H1 (cell line): ENCODE data around the gene THBD. TPM values are rescaled to one million over a fixed set of nuclear protein-coding genes. Genes with fewer than 3 reads are reported as not detected.
A peak's percentile ranks its signal among the peaks of the same experiment; 100 is the strongest.

Experiments
- CTCF ChIA-PET: fragments of 300-600 bp; sonication (Branson Sonifier 250); formaldehyde crosslinking; loops from one replicate; lab custom pipeline; 2021; ENCODE audit not compliant: partially characterized antibody; lab: Charles Lee
- POLR2A ChIA-PET: fragments of 300-600 bp; sonication (Branson Sonifier 250); formaldehyde crosslinking; loops from one replicate; lab custom pipeline; 2021; ENCODE audit warnings: inconsistent platforms; ENCODE audit not compliant: partially characterized antibody; lab: Charles Lee
- DNase-seq, 2 experiments: peaks; one replicate each; pipeline versions ENCODE4 v3.0.0 to v3.0.0-alpha.2; 2010 to 2022; ENCODE audit warnings: low spot score in 2 of 2, low read depth in 1 of 2, mixed read lengths in 1 of 2
- FAIRE-seq: peaks from 2 replicates; lab custom pipeline; 2011; peaks lifted over from hg19 to GRCh38; lab: Jason Lieb, UNC
- H2AFZ ChIP-seq: 2 replicates; pipeline ENCODE4 v1.8.1; 2012; ENCODE audit warnings: low read length, inconsistent platforms
- H2AK5ac ChIP-seq: 2 replicates; pipeline ENCODE4 v1.6.1; 2013; ENCODE audit warnings: low read depth, low read length
- H2BK120ac ChIP-seq: replicated peaks from 2 replicates; pipeline ENCODE3; 2013; ENCODE audit warnings: low read depth, low read length, inconsistent platforms
- H2BK12ac ChIP-seq: 2 replicates; pipeline ENCODE4 v1.6.1; 2013; ENCODE audit warnings: low read depth, low read length
- H2BK15ac ChIP-seq: 2 replicates; pipeline ENCODE4 v1.6.1; 2013; ENCODE audit warnings: low read length
- H2BK20ac ChIP-seq: 2 replicates; pipeline ENCODE4 v1.6.1; 2013; ENCODE audit warnings: low read length
- H2BK5ac ChIP-seq: 2 replicates; pipeline ENCODE4 v1.6.1; 2013; ENCODE audit warnings: low read depth, low read length
- H3K14ac ChIP-seq: 2 replicates; pipeline ENCODE4 v1.6.1; 2013; ENCODE audit warnings: inconsistent platforms; ENCODE audit not compliant: insufficient read length
- H3K18ac ChIP-seq: 2 replicates; pipeline ENCODE4 v1.6.1; 2013; ENCODE audit warnings: low read length; ENCODE audit errors: extremely low read depth
- H3K23ac ChIP-seq: 2 replicates; pipeline ENCODE4 v1.6.1; 2013; ENCODE audit warnings: inconsistent platforms; ENCODE audit not compliant: insufficient read length
- H3K23me2 ChIP-seq: 2 replicates; pipeline ENCODE4 v1.6.1; 2013; ENCODE audit warnings: low read depth, low read length
- H3K27ac ChIP-seq: 2 replicates; pipeline ENCODE4 v1.6.1; 2011; ENCODE audit warnings: low read depth, low read length, inconsistent platforms
- H3K27me3 ChIP-seq, 4 experiments: replicated peaks in 1 of 4; 1 replicate in 1 of 4; 2 replicates in 3 of 4; pipeline versions ENCODE4 v1.6.1 to v1.8.1; 2011 to 2013; ENCODE audit warnings: low read length in 3 of 4, mild to moderate bottlenecking in 3 of 4, inconsistent platforms in 2 of 4, mixed read lengths in 2 of 4, moderate library complexity in 1 of 4; ENCODE audit not compliant: control insufficient read depth in 3 of 4, insufficient read depth in 3 of 4; ENCODE audit errors: extremely low read depth in 1 of 4
- H3K36me3 ChIP-seq, 4 experiments: 2 replicates each; pipeline versions ENCODE4 v1.6.1 to v1.8.1; 2011 to 2013; ENCODE audit warnings: mild to moderate bottlenecking in 4 of 4, low read length in 3 of 4, moderate library complexity in 2 of 4, control low read depth in 1 of 4, inconsistent platforms in 1 of 4; ENCODE audit not compliant: insufficient read depth in 4 of 4, control insufficient read depth in 2 of 4
- H3K4ac ChIP-seq: replicated peaks from 2 replicates; pipeline ENCODE3; 2013; ENCODE audit warnings: low read length, low read depth, mixed read lengths, inconsistent platforms; ENCODE audit not compliant: insufficient read length
- H3K4me1 ChIP-seq, 4 experiments: replicated peaks in 1 of 4; 1 replicate in 1 of 4; 2 replicates in 3 of 4; pipeline versions ENCODE4 v1.6.1 to v1.8.1; 2011 to 2013; ENCODE audit warnings: low read length in 3 of 4, inconsistent platforms in 2 of 4, mixed read lengths in 1 of 4; ENCODE audit not compliant: insufficient read depth in 4 of 4, control insufficient read depth in 3 of 4
- H3K4me2 ChIP-seq, 2 experiments: 2 replicates each; pipeline versions ENCODE4 v1.6.1 to v1.8.1; 2011 to 2013; ENCODE audit warnings: low read depth in 2 of 2, low read length in 2 of 2, control low read depth in 1 of 2, inconsistent platforms in 1 of 2, mild to moderate bottlenecking in 1 of 2; ENCODE audit not compliant: insufficient read depth in 1 of 2
- H3K4me3 ChIP-seq, 4 experiments: fragments of 200-600, 300-600 bp in 1 of 4; sonication (generic), shearing (Covaris generic), sonication (Bioruptor Twin) in 1 of 4; 2 replicates each; pipeline versions ENCODE4 v1.5.1 to v1.8.1; 2011 to 2016; ENCODE audit warnings: low read length in 4 of 4, low read depth in 3 of 4, control low read depth in 2 of 4, inconsistent platforms in 2 of 4, mild to moderate bottlenecking in 2 of 4, mixed read lengths in 1 of 4, moderate library complexity in 1 of 4; ENCODE audit not compliant: insufficient read depth in 2 of 4; ENCODE audit errors: extremely low read depth in 1 of 4
- H3K56ac ChIP-seq: replicated peaks from 2 replicates; pipeline ENCODE3; 2013; ENCODE audit warnings: low read depth, mild to moderate bottlenecking, mixed read lengths, low read length, inconsistent platforms; ENCODE audit not compliant: insufficient read length
- H3K79me1 ChIP-seq: 2 replicates; pipeline ENCODE4 v1.6.1; 2013; ENCODE audit warnings: low read depth, low read length, control low read depth
- H3K79me2 ChIP-seq, 2 experiments: 2 replicates each; pipeline versions ENCODE4 v1.6.1 to v1.8.1; 2012 to 2013; ENCODE audit warnings: low read length in 2 of 2, mild to moderate bottlenecking in 2 of 2, inconsistent platforms in 1 of 2; ENCODE audit not compliant: insufficient read depth in 2 of 2, control insufficient read depth in 1 of 2
- H3K9ac ChIP-seq, 4 experiments: replicated peaks in 1 of 4; 1 replicate in 1 of 4; 2 replicates in 3 of 4; pipeline versions ENCODE4 v1.6.1 to v1.8.1; 2011 to 2013; ENCODE audit warnings: low read depth in 3 of 4, low read length in 3 of 4, control low read depth in 2 of 4, mild to moderate bottlenecking in 2 of 4, moderate library complexity in 2 of 4, inconsistent platforms in 1 of 4; ENCODE audit errors: extremely low read depth in 1 of 4
- H3K9me3 ChIP-seq, 2 experiments: 2 replicates each; pipeline versions ENCODE4 v1.6.1 to v1.8.1; 2012 to 2013; ENCODE audit warnings: mild to moderate bottlenecking in 2 of 2, moderate library complexity in 2 of 2, control low read depth in 1 of 2, inconsistent platforms in 1 of 2, low read depth in 1 of 2, low read length in 1 of 2, mixed read lengths in 1 of 2; ENCODE audit not compliant: insufficient read depth in 2 of 2
- H4K20me1 ChIP-seq, 2 experiments: replicated peaks in 1 of 2; 2 replicates each; pipeline versions ENCODE3 to v1.8.1; 2011 to 2013; ENCODE audit warnings: inconsistent platforms in 2 of 2, low read length in 2 of 2, mild to moderate bottlenecking in 1 of 2; ENCODE audit not compliant: insufficient read depth in 2 of 2, control insufficient read depth in 1 of 2
- H4K5ac ChIP-seq: 2 replicates; pipeline ENCODE4 v1.6.1; 2013; ENCODE audit warnings: low read length, low read depth, mixed read lengths, inconsistent platforms; ENCODE audit not compliant: insufficient read length
- H4K8ac ChIP-seq: 2 replicates; pipeline ENCODE4 v1.8.0; 2013; ENCODE audit warnings: mild to moderate bottlenecking, moderate library complexity, low read length, inconsistent platforms; ENCODE audit not compliant: insufficient read depth; ENCODE audit errors: extremely low read depth
- H4K91ac ChIP-seq: replicated peaks from 2 replicates; pipeline ENCODE3; 2013; ENCODE audit warnings: low read length, mixed read lengths, inconsistent platforms; ENCODE audit not compliant: insufficient read length
- BRCA1 ChIP-seq: IDR thresholded peaks from 2 replicates; pipeline ENCODE4 v1.6.1; 2012; ENCODE audit warnings: low read depth, low read length, improper control_type of control experiment
- CEBPB ChIP-seq: IDR thresholded peaks from 2 replicates; pipeline ENCODE4 v1.6.1; 2012; ENCODE audit warnings: low read depth, low read length
- EGR1 ChIP-seq: IDR thresholded peaks from 2 replicates; pipeline ENCODE4 v1.6.1; 2011; ENCODE audit warnings: low read depth, low read length, borderline replicate concordance
- MAX ChIP-seq: IDR thresholded peaks from 2 replicates; pipeline ENCODE4 v1.6.1; 2012; ENCODE audit warnings: inconsistent platforms
- SIRT6 ChIP-seq: IDR thresholded peaks from one replicate; pipeline ENCODE4 v1.7.1; 2012; ENCODE audit warnings: low read length, inconsistent platforms
- TEAD4 ChIP-seq: IDR thresholded peaks from 2 replicates; pipeline ENCODE4 v1.6.1; 2012; ENCODE audit warnings: low read depth, low read length, inconsistent platforms, mixed read lengths
- WGBS, 2 experiments: shearing (Covaris generic) in 1 of 2; methylation state at CpG; one replicate each; pipeline versions ENCODE4 v1.1.6 to v1.1.7; 2013 to 2015; ENCODE audit warnings: low lambda C conversion rate in 2 of 2, mixed read lengths in 2 of 2, inconsistent platforms in 1 of 2, low coverage in 1 of 2, missing lambda C conversion rate in 1 of 2; ENCODE audit not compliant: insufficient replicate concordance in 2 of 2, insufficient coverage in 1 of 2, insufficient read length in 1 of 2; ENCODE audit errors: extremely low coverage in 1 of 2, missing lambda C conversion rate in 1 of 2; 5-methylcytosine and 5-hydroxymethylcytosine counted together
- polyA plus RNA-seq, 7 experiments: library from polyadenylated mRNA; depleted of rRNA in 3 of 7; stranded (reverse) in 5 of 7; unstranded in 2 of 7; fragments of >200 nt in 5 of 7; fragments of 200-250 nt in 2 of 7; gene quantifications; 1 replicate in 5 of 7; 2 replicates in 1 of 7; 4 replicates in 1 of 7; pipeline versions ENCODE4 v1.2.1 to v1.2.3, GENCODE V29; 2011 to 2013; ENCODE audit warnings: missing spikeins in 2 of 7, mixed read lengths in 2 of 7
- total RNA-seq: library from RNA; stranded (reverse); fragmentation: NEBNext Ultra II Directional; extraction: Animal tissue kit (Norgen Biotek cat#: 25700); gene quantifications from 2 replicates; pipeline ENCODE4 v1.2.1, GENCODE V29; 2021

Gene THBD
- total and polyA plus RNA-seq, 2 of the 8 experiments (the other 6 are each of a cell fraction or from before 2014, with no cell fraction given) = 0.21 to 0.43 TPM

GRCh38 chr20:23077277-23077676 lies 27.8 kb upstream of the THBD start:
- no peak overlapping the region for H3K23ac ChIP-seq
- no peaks in the 10 kb centered on the region for H3K4me1 ChIP-seq
- no peak overlapping the region for H3K18ac ChIP-seq
- no peaks in the 10 kb centered on the region for H3K36me3 ChIP-seq
- no peak overlapping the region for H4K5ac ChIP-seq
- H3K9me3 ChIP-seq = no peaks in the 10 kb centered on the region
- H4K91ac ChIP-seq = no peak overlapping the region
- H3K4me2 ChIP-seq = no peak overlapping the region
- H3K4me3 ChIP-seq = no peak overlapping the region
- H3K79me1 ChIP-seq = no peaks in the 10 kb centered on the region
- CTCF ChIA-PET = interaction anchor here (1.1 to 4.8 kb wide), 6 partner anchors 9 to 292 kb away, joined by 3 to 43 read pairs (median 6); partner anchors contain the start of gene THBD
- H3K14ac ChIP-seq = no peak overlapping the region
- no peak overlapping the region for H2AFZ ChIP-seq
- H2BK12ac ChIP-seq = no peak overlapping the region
- H2BK5ac ChIP-seq = no peak overlapping the region
- H3K79me2 ChIP-seq = no peaks in the 10 kb centered on the region
- no peak overlapping the region for H2AK5ac ChIP-seq
- H3K4ac ChIP-seq = no peak overlapping the region
- no peak overlapping the region for H3K9ac ChIP-seq
- no peaks in the 10 kb centered on the region for H4K20me1 ChIP-seq
- H3K56ac ChIP-seq = no peak overlapping the region
- 100% methylated on average over 4 of the region's 4 CpGs; no CpG with 5 or more reads in 1 of the 2 experiments for WGBS, 2 experiments
- no peaks in the 10 kb centered on the region for H3K27me3 ChIP-seq
- H3K23me2 ChIP-seq = no peaks in the 10 kb centered on the region
- FAIRE-seq = no peak
- no peak for DNase-seq
- TF ChIP-seq TEAD4 = no peak
- no peak for TF ChIP-seq CEBPB
- TF ChIP-seq EGR1 = no peak
- no peak for TF ChIP-seq BRCA1
- TF ChIP-seq SIRT6 = no peak
- no peak for TF ChIP-seq MAX
- POLR2A ChIA-PET = no interaction called here
- H4K8ac ChIP-seq = no peak overlapping the region
- no peak overlapping the region for H3K27ac ChIP-seq
- no peak overlapping the region for H2BK20ac ChIP-seq
- peak overlapping the region; percentile 61; the same call in 1 of the 2 replicates for H2BK15ac ChIP-seq
- H2BK120ac ChIP-seq = no peak overlapping the region
